ENCODE results near the gene HSPA12A.

Gene HSPA12A

DNA sequence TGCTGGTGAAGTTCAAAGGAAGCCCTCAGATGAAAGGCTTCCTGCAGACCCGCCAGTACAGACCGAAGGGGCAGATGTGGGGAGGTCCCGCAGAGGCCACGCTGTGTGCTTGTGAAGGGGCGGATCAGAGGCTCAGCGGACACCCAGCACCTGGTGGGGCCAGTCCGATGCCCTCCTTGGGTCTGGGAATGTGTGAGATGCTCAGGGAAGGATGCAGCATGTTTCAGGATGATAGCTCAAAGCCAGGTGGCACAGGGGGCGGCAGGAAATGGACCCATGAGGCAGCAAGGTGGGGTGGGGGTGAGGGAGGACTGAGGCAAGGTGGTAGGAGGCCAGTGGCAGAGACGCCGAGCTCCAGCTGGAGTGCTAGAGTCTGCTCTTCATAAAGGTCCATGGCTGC is 27.9 kb upstream of the HSPA12A start:
- DNase-seq: no peak

DNA sequence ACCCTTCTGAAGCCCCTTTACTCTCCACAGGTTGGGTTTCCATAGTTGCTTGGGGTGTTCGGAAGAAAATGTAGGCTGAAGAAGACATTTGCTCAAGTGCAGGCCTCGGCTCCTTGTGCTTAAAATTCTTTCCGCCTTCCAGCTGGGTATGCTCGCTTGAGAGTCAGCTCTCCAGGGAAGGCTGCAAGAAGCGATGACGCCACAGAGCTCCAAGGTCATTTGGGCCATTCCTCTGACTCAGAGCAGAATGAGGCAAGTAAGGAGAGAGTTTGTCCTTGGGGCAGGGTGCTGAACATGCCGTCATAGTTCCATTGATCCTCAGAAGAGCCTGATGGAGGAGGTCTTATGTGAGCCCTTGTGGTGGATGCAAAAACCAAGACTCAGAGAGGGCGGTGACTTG is 27.4 kb upstream of the HSPA12A start:
- no peak for DNase-seq

DNA sequence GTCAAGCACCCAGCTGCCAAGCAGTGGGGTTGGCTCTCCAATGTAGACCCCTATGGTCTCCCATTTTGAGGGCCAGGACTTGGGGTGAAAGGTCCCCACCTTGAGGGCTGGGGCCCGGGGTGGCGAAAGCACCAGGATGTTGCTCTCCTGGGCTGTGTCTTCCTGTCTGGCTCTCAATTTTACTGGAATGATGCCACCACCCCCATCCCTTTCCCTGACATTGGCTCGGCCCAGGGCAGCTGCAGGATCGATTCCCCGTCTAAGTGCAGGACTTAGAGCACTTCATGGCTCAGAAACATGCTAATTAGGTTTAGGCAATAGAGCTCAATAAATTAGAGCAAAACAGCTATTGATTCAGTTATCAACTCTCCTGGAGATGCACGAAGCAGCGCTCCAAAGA is 27.0 kb upstream of the HSPA12A start:
- DNase-seq: no peak

DNA sequence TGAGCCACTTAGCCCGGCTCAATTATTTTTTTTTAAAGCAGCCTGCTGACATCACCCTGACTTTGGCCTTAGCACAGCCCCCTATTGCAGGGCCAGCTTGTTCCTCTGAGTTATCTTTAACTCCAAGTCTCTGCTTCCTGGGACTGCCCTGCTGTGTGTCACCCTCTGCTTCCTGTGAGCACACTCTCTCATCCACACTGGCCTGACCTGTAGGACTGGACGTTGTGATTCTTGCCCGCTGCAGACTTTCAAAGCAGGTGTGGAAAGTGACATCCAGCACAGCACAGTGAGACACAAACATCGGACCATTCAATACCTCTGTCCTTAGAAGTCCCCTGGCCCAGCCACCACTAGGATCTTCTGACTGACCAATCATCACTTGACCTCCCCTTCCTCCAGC is 26.4 kb upstream of the HSPA12A start:
- no peak for DNase-seq

DNA sequence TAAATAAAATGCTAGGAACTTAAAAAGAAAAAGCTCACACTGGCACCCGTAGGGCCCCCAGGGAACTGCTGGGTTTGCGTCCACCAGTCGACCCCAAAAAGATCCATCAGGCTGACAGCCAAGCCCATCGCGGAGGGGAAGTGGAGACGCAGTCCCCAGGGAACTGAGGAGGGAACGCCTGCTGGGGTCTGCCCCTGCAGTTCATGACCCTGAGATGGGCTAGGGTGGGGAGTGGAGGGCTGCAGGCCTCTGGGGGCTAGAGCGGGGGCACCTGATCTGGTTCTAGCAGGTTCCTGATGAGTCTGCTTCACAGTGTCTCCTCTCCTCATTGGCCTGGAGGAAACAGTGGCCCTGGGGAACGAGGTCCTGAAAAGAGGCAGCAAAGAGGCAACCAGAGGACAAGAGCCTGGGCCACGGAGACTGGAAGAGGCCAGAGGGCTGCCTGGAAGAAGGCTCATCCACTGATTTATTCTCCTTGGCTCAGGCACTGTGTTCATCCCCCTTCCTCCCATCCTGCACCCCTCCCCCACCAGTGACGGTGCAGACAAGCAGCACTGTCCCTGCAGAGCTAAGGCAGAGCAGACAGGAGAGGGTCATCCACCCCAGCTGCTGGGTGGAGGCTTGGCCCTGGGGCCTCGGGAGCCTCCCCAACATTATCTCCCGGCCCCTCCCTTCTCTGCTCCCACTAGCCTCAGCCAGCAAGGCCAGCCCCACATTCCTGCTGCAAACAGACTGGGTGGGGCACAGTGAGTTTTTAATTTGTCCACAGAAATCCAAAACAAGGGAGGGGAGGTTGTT is 24.7 kb upstream of the HSPA12A start:
- DNase-seq: no peak

DNA sequence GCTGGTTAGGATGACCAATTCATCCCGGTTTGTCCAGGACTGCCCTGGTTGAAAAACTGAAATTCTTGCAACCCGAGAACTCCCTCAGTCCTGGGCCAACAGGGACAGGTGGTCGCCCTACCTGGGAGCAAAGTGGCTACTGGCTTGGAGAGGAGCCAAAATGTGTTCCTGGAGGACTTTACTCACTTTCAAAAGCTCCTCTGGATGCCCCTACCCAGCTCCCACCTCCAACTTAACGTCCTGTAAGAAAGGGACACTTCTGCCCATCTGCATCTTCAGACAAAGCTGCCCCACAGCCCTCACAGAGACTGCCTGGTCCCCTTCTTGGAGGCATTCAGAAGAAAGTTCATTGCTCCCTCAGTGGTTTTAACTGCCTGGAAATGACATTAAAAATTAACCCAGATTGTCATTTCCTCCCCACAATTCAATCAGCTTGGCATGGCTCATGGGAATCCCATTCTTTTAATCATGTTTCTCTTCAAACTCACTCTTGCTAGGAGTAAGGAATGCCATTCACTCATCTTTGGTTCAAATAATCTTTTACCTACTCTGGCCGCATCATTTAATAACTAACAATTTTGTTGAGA is 24.0 kb upstream of the HSPA12A start:
- no peak for DNase-seq

DNA sequence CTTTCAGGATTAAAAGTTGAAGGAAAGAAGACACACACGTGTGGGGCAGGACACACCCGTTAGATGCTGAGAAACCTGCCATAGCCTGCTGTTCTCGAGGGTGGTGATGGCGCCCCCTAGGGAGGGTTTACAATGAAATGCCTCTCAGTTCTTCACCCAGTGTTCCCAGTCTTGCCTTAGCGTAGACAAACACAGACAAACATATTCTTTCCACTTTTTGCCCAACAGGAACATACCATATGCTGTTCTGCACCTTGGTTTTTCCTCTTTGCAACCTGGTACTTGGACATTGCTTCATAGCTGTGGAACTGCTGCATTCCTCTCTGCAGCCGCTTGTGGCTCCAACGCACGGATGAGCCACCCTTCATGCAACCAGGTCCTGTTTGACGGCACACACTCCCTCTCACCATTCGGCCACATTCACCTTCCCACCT is 23.3 kb upstream of the HSPA12A start:
- DNase-seq: no peak

DNA sequence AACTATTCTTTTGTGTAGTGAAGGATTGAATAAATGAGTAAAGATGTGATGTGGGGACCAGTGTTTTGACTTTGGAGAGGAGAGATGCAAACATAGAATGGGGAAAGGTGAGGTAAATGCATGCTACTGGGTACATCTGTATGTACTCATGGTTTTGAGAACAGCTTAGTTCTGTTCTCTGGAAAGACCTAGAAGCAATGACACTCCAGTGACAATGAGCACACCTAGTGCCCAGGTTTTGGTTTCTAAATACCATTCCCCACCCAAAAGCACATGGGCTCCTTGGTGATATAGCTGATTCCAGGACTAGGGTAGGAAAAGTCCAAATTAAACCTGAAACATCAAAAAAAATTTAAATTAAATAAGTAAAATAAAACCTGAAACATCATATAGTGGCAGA is 22.6 kb upstream of the HSPA12A start:
- DNase-seq: no peak

DNA sequence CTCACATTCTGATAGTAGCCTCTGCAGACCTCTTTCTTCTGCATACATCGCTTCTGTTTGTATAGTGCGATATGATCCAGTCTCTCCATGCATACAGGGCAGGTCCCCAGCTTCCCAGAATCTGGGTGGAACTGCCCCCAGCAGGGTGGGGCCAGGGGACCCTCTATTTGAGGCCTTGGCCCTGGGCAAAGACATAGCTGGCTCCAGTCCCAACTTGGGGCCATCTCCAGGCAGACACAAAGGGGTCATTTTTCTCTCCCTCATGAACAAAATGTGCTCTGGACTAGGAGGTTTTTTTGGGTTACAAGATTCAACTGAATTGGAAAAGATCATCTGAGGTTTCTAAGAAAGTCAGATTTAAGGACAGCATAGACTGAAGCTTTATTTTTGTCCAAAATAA is 21.1 kb upstream of the HSPA12A start:
- DNase-seq: no peak

DNA sequence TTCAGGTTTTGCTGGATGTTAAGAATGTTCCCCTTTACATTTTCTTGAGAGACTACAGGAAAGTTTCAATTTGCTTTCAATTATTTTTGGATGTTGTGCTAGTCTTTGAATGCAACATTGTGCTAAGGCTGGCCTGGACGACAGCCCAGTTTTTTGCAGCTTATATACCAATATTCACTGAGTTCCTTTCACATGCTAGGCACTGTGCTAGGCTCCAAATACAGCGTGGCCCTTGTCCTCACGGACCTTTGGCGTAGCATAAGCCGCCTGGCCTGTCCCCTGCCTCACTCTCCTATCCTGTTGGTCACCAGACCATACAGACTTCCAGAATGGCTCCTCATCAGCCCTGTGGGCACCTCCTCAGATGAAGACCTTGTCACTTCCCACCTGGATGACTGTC is 19.5 kb upstream of the HSPA12A start:
- DNase-seq: no peak

DNA sequence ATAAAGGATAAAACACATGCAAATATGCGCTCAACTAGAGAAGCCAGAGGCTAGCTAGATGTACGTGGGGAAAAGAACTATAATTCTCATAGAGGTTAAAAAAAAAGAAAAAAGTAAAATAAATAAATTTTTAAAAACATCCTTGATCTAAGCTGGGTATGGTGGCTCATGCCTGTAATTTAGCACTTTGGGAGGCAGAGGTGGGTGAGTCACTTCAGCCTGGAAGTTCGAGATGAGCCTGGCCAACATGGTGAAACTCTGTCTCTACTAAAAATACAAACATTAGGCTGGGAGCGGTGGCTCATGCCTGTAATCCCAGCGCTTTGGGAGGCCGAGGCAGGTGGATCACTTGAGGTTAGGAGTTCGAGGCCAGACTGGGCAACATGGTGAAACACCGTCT is 18.6 kb upstream of the HSPA12A start:
- no peak for DNase-seq

DNA sequence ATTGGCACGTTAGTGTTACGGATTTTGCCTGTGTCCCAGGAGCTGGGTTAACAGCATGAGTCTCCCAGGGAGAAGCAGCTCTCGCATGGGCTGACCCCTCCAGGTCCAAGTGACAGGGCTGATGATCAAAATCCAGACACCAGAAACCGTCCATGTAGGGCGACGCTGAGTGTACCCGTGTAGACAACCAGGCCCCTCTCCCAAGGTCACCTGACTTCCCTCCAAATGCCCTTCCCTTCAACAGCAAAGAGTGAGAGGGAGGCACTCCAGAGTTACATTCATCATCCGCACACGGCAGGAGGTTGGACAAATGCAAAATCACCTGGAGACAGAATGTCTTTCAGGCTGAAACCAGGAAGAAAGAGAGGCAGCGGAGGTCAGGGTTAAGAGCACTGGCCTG is 14.9 kb upstream of the HSPA12A start:
- no peak for DNase-seq

DNA sequence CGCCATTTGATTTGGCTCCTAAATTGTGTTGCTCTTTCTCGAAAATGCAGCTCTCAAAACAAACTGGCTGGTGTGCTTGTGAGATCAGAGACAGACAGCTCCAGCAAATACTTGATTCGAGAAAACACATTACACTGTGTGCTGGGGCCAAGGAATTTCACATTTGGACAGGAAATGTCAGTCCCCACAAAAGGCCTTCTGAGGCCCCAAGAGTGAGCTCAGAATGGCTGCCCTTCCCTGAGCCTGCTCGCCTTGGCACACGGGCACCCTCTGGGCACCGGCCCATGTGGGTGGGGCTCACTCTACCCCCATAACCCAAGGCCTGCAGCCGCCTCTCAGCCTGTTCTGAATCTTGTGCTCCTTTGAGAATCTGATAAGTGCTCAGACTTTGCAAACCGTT is 13.9 kb upstream of the HSPA12A start:
- no peak for DNase-seq

DNA sequence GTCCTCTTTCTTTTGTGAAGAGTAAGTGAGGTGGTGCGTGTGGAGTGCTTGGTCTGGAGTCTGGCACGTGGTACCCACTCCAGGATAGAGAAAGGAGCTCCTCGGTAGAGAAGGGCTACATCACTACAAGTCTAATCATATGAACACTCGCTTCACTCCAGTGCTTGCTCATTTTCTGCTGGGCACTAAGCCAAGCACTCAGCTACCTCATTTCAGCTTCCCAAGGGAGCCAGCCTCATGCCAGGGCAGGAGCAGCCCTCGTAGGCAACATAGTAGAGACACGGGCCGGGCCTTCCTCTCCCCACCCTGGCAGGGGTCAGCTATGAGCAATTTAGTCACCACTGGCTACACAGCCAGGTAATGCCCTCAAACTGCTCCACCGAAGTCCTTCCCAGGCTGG is 11.4 kb upstream of the HSPA12A start:
- no peak for DNase-seq

DNA sequence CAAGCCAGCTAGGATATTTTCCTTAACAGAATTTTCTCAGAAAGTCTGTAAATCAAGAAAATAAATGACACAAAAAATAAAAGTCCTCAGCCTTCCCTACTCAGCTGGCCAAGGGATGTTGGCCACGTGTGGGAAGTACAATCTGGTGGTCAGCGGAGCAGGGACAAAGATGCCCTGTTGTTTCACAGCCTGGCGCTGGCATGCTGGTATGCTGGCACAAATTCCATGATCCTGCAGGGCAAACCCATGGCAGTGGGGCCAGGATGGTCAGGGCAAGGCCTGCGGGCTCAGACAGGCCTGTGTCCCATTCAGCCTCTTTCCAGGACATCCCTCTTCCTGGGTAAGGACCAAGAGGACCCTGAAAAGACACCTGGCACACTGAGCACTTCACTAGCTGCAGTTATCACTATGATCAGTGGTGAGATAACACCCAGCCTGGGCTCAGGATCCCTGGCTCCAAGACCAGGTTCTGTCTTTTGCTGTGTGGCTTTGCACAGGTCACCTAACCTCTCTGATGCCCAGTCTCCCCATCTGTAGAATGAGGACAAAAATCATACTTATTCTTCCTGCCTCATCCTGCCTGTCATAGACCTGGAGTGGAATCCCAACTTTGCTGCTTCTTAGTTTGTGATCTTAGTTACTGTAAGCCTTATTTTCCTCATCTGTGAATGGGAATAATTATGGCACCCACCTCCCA is 10.8 kb upstream of the HSPA12A start:
- no peak for DNase-seq

DNA sequence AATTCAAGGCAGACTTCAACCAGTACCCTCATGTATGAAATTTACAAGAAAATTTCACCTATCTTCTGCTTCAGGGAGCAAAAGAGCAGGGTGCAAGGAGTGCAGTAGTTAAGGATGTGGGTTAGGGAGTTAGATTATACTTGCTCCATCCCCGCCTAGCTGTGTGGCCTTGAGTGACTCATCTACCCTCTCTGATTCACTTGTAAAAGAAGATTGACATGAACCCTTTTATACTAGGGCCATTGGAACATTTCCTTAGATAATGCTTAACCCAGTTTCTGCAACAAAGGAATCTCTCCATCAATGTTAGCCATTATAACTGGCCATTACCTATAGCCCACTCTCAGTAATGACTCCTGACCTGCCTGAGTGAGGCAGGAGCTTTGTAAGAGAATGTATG is 10.2 kb upstream of the HSPA12A start:
- no peak for DNase-seq

DNA sequence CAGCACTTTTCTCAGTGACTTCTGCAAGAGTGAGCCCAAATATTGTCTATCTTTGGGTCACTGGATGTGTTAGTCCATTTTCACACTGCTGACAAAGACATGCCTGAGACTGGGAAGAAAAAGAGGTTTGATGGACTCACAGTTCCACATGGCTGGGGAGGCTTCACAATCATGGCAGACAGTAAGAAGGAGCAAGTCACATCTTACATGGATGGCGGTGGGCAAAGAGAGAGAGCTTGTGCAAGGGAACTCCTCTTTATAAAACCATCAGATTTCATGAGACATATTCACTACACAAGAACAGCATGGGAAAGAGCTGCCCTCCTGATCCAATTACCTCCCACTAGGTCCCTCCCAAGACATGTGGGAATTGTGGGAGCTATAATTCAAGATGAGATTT is 6.1 kb upstream of the HSPA12A start:
- no peak for DNase-seq

DNA sequence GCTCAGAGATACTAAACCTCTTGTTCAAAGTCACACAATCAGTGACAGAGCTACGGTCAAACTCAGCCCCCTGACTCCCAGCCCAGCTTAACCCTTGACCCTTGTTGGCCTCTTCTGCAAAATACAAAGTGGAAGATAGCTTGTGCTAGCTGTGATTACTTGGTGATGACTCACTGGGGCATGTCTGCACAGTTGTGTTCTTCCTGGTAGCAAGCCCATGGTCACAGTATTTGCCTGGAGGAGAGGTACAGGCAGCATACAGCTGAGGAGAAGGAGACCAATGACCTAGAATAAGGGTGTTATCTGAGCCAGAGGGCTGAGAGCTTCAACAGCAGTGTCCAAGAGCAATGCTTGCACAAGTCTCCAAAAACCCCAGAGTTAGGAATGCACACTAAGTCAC is 5.7 kb upstream of the HSPA12A start:
- no peak for DNase-seq

DNA sequence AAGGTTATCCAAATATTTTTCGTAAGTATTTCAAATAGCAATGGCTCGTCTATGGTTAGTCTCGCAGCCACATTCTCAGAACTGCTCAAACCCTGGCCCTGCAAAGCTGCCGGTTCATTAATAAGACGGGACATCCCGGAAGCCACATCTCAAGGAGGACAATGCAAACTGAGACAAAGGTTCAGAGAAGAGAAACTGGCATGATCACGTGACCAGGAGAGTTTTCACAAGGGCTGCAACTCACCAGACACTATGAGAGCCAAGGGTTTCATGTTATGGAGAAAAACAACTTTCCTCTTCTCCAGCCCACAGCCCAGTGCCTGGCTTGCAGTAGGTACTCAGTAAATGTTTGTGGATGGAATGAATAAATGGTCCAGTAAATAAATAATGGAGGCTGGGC is 5.0 kb upstream of the HSPA12A start:
- DNase-seq: no peak

DNA sequence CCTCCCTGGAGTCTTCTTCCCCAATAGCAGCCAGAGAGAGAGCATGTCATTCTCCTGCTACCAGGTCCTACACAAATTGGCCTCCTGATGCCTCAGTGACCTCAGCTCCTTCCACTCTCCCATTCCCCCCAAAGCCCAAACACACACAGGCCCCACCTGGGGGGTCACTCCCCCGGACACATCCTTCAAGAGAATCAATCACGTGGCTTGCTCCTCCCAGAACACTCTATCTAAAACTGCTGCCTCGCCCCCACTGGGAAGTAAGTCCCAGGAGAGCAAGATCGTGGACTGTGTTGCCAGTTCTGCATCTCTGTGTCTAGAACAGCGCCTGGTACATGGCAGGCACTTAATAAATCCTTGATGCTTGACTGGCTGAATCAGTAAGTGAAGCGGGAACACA is 2.5 kb upstream of the HSPA12A start:
- DNase-seq: no peak

DNA sequence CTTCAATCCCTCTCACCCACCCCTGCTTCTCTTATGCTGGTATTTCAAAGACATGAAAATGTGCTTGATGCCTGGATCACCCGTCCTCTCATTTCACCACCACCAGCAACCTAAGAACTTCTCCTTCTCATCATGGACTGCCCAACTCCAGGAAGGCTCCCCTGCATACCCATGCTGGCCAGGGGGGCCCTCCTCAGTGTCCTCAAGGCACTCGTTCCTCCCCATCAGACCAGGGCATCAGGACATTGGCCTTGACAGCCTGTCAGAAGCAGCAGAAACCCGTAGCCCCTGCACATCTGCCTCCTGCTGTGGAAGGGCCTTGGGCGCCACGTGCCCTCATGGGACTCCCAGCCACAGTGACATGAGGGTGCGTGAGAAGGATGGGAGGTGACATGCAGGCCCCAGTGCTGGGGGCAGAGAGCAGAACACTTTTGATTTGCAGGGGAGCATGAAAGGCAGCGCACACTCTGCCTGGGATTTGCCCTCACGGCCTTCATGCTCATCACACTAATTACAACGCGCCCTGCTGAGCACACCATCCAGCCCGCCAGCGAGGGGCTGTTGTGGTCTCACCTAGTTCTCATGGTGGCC is 1.9 kb upstream of the HSPA12A start:
- no peak for DNase-seq

DNA sequence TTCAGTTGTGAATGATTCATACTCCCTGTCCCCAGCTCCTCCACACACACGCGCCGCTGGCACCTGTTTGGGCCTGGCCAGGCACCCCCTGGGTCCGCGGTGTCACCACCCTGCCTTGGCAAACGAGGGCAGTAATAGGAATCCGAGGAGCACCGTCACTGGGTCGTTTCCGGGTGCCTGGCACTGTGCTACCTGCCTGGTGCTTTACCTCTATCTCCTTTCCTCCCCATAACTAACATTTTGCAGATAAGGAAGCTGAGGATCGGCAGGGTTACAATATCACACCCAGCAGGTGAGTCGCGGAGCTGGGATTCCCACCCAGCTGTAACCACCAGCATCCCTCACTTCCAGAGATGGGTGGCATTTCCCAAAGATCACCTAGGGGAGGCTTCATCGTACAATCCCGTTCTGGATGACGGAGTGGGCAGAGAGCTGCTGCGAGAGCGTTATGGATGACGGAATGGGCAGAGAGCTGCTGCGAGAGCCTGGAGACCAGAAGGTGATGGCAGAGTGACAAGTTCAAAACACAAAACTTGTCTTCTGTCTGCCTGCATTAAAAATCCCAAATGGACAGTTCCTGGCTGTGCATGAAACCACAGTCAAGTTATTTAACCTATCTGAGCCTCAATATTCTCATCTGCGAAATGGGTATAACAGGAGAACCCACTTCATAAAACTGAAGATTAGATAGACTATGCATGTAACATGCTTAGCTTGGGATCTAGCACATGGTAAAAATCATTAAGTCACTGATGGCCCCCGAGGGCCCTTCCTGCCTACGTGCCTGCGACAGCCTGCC is 1.1 kb upstream of the HSPA12A start:
- no peak for DNase-seq
